ENCODE results near the gene SMAD3.

- no peak for TF ChIP-seq POLR2A (IDR thresholded peaks at IDR 0.05)
- TF ChIP-seq CTCF (IDR thresholded peaks at IDR 0.05): no peak
These were observed 82.8 kb downstream of the SMAD3 start for GRCh38 chr15:67148196-67148701.
